OCI-LY7 (cell line): Measurements from ENCODE around the gene FBXO17. TPM values are rescaled to one million over a fixed set of nuclear protein-coding genes. Genes with fewer than 3 reads are reported as not detected.
A peak's percentile ranks its signal among the peaks of the same experiment; 100 is the strongest.

Experiments
- BruUV-seq: library from RNA; stranded (reverse); fragments of 400-500 nt; replicated peaks from 2 replicates; lab custom pipeline; 2021; lab: Mats Ljungman, UMichigan
- CTCF ChIA-PET: fragments of 300-600 bp; sonication (Branson Sonifier 250); formaldehyde crosslinking; loops from one replicate; lab custom pipeline; 2022; ENCODE audit warnings: antibody characterized with exemption; ENCODE audit not compliant: unreplicated experiment; lab: Charles Lee
- POLR2A ChIA-PET: fragments of 300-600 bp; sonication (Branson Sonifier 250); formaldehyde crosslinking; loops from one replicate; lab custom pipeline; 2022; ENCODE audit warnings: antibody characterized with exemption; lab: Charles Lee
- DNase-seq: peaks from one replicate; pipeline ENCODE4 v3.0.0-alpha.2; 2015; ENCODE audit warnings: low spot score
- H2AFZ ChIP-seq: fragments of 200-600 bp; sonication (generic), shearing (Covaris generic); 2 replicates; pipeline ENCODE4 v1.6.1; 2014; ENCODE audit warnings: mild to moderate bottlenecking, antibody characterized with exemption, low read length, moderate library complexity
- H3K27ac ChIP-seq: fragments of 200-600 bp; sonication (generic); 2 replicates; pipeline ENCODE4 v1.5.1; 2014; ENCODE audit warnings: mixed run types, low read depth, mild to moderate bottlenecking, moderate library complexity, low read length, inconsistent platforms; ENCODE audit not compliant: poor library complexity, severe bottlenecking
- H3K36me3 ChIP-seq: fragments of 200-600 bp; sonication (generic); 2 replicates; pipeline ENCODE4 v1.6.1; 2014; ENCODE audit warnings: mild to moderate bottlenecking, antibody characterized with exemption, low read length, moderate library complexity, mixed read lengths; ENCODE audit not compliant: insufficient read depth
- H3K4me1 ChIP-seq: fragments of 200-600 bp; sonication (generic); 2 replicates; pipeline ENCODE4 v1.5.1; 2014; ENCODE audit warnings: mild to moderate bottlenecking, low read length; ENCODE audit not compliant: insufficient read depth, poor library complexity, severe bottlenecking
- H3K4me2 ChIP-seq: fragments of 200-600 bp; sonication (generic); 2 replicates; pipeline ENCODE4 v1.6.1; 2014; ENCODE audit warnings: mild to moderate bottlenecking, low read length
- H3K4me3 ChIP-seq: fragments of 200-600 bp; sonication (generic); 2 replicates; pipeline ENCODE4 v1.5.1; 2014; ENCODE audit warnings: mild to moderate bottlenecking, low read depth, low read length; ENCODE audit not compliant: poor library complexity, severe bottlenecking
- H3K79me2 ChIP-seq: fragments of 200-600 bp; sonication (generic); 2 replicates; pipeline ENCODE4 v1.6.1; 2016; ENCODE audit warnings: low read depth, mild to moderate bottlenecking, low read length, moderate library complexity, mixed read lengths; ENCODE audit not compliant: insufficient read depth
- H3K9me2 ChIP-seq: fragments of 200-600 bp; sonication (generic); 2 replicates; pipeline ENCODE4 v1.6.1; 2016; ENCODE audit warnings: mild to moderate bottlenecking, low read length, mixed read lengths; ENCODE audit not compliant: insufficient read depth
- H3K9me3 ChIP-seq: fragments of 200-600 bp; sonication (generic); 2 replicates; pipeline ENCODE4 v1.6.1; 2014; ENCODE audit warnings: mild to moderate bottlenecking, mixed run types, low read length, mixed read lengths
- H4K20me1 ChIP-seq: fragments of 200-600 bp; sonication (generic); 2 replicates; pipeline ENCODE4 v1.6.1; 2014; ENCODE audit warnings: mild to moderate bottlenecking, antibody characterized with exemption, low read length, moderate library complexity, mixed read lengths; ENCODE audit not compliant: insufficient read depth
- CTCF ChIP-seq: fragments of 200-600 bp; sonication (generic); conservative IDR thresholded peaks from 2 replicates; pipeline ENCODE4 v1.5.1; 2014; ENCODE audit warnings: mild to moderate bottlenecking, antibody characterized with exemption, low read length, moderate library complexity, mixed read lengths
- EZH2phosphoT487 ChIP-seq: fragments of 200-600 bp; sonication (generic); IDR thresholded peaks from 2 replicates; pipeline ENCODE4 v1.6.1; 2018; ENCODE audit warnings: low read depth, borderline replicate concordance, mild to moderate bottlenecking, mixed run types, antibody characterized with exemption, low read length, moderate library complexity, mixed read lengths
- intact Hi-C: fragments of 100-400 bp; cut with micrococcal nuclease; formaldehyde crosslinking; loops from one replicate; pipeline ENCODE4 v1.10.0; 2022; ENCODE audit not compliant: unreplicated experiment
- total RNA-seq, 2 experiments: library from RNA; depleted of rRNA in 1 of 2; stranded (reverse); fragments of >200 nt in 1 of 2; shearing (Covaris generic) in 1 of 2; gene quantifications; 2 replicates each; pipeline ENCODE4 v1.2.3, GENCODE V29; 2014 to 2022

Gene FBXO17
- total RNA-seq, 2 experiments from 2014 or later = not detected

GRCh38 chr19:38899447-38900201 is 75.9 kb downstream of the FBXO17 start, which contains the start of the genes NFKBIB and SIRT2:
NFKBIB (plus strand) TSS chr19:38899969; CDS start chr19:38900033, 64 bp downstream.
SIRT2 (minus strand) TSS chr19:38899618; CDS start chr19:38899521, 97 bp downstream.
- no peaks in the 10 kb centered on the region for H4K20me1 ChIP-seq
- ChIA-PET CTCF (interaction anchor here (0.9 to 1.6 kb wide), 2 partner anchors 12 to 30 kb away, joined by 3 to 5 read pairs; partner anchors contain the start of genes MRPS12 and SARS2), POLR2A (interaction anchor here (0.6 to 1.3 kb wide), 2 partner anchors 35 to 165 kb away, joined by 3 to 6 read pairs; no protein-coding TSS in a partner anchor)
- H3K4me2 ChIP-seq = peak within 1 kb of the TSS; percentile 86
- peak; percentile 100 for DNase-seq
- no TSS peak for BruUV-seq
- peak within 1 kb of the TSS; percentile 83 for H3K4me3 ChIP-seq
- intact Hi-C loops = loop anchor here (2.0 kb wide), 1 partner anchor 49 kb away; no protein-coding TSS in a partner anchor
- peaks cover 19% of the 10 kb centered on the region for H3K79me2 ChIP-seq
- H3K36me3 ChIP-seq = peaks cover 3% of the 10 kb centered on the region; the same call in 1 of the 2 replicates
- peak within 1 kb of the TSS; percentile 7 for H3K27ac ChIP-seq
- TF ChIP-seq EZH2phosphoT487 = no peak
- TF ChIP-seq CTCF = no peak
- no peaks in the 10 kb centered on the region for H3K9me2 ChIP-seq
- H2AFZ ChIP-seq = peak within 1 kb of the TSS; percentile 80
- peaks cover 4% of the 10 kb centered on the region; the same call in 1 of the 2 replicates for H3K9me3 ChIP-seq
- peaks cover 16% of the 10 kb centered on the region for H3K4me1 ChIP-seq

GRCh38 chr19:38898788-38899446 is 76.6 kb downstream of the FBXO17 start:
- intact Hi-C loops = loop anchor here (2.0 kb wide), 1 partner anchor 48 kb away; no protein-coding TSS in a partner anchor
- DNase-seq = peak; percentile 27
- Histone ChIP-seq H3K9me3 (peaks cover 4% of the 10 kb centered on the region; the same call in 1 of the 2 replicates), H3K9me2 (no peaks in the 10 kb centered on the region), H4K20me1 (no peaks in the 10 kb centered on the region), H2AFZ (peak overlapping the region; percentile 69), H3K4me3 (peak overlapping the region; percentile 83), H3K4me1 (peaks cover 16% of the 10 kb centered on the region), H3K4me2 (peak overlapping the region; percentile 82), H3K27ac (no peak overlapping the region), H3K79me2 (peaks cover 19% of the 10 kb centered on the region), H3K36me3 (peaks cover 3% of the 10 kb centered on the region; the same call in 1 of the 2 replicates)
- TF ChIP-seq EZH2phosphoT487 (no peak), CTCF (no peak)
- BruUV-seq = TSS peak; percentile 64
- ChIA-PET POLR2A (interaction anchor here (1.2 kb wide), 1 partner anchor 31 kb away, joined by 3 read pairs; the partner anchor contains the start of gene SARS2), CTCF (no interaction called here)
